ENCODE results near the gene ATXN7L1. TPM values are rescaled to one million over a fixed set of nuclear protein-coding genes. Genes with fewer than 3 reads are reported as not detected.
A peak's percentile ranks its signal among the peaks of the same experiment; 100 is the strongest.

The ATXN7L1 gene
- polyA plus RNA-seq, 1 experiment, result 2.7 TPM

DNA sequence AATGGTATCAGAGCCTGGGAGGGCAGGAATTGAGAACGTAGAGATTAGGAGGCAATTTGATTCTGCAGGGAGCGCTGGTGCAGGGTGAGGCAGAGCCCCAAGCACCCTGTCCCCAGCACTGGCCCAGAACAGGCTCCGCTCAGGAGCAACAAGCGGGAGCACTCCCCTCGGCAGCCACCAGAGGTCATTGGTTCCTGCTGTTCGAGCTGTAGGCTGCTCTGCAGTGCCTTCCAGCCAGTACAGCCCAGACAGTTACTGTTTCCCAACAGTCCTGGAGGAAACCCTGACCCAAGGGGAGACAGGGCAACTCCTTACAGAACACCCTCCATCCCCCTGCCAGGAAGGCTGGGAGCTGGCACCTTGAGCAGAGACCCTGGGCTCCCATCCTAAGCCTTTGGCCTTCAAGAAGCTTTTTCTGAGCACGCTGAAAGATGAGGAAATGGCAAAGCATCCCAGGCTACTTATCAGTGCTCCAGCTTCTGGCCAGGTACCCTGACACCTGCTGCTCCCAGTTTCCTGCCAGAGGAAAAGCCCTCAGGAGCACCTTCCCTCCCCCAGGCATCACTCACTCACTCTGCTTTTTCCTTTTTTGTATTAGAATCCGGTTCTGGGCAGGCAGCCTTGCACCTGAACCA lies 223.9 kb downstream of the ATXN7L1 start:
- ChIA-PET POLR2A (no interaction called here), CTCF (interaction anchor here (0.6 to 4.4 kb wide), 24 partner anchors 10 to 768 kb away, joined by 3 to 23 read pairs (median 6); partner anchors contain the start of gene ATXN7L1)
- TF ChIP-seq, protein P1, sequence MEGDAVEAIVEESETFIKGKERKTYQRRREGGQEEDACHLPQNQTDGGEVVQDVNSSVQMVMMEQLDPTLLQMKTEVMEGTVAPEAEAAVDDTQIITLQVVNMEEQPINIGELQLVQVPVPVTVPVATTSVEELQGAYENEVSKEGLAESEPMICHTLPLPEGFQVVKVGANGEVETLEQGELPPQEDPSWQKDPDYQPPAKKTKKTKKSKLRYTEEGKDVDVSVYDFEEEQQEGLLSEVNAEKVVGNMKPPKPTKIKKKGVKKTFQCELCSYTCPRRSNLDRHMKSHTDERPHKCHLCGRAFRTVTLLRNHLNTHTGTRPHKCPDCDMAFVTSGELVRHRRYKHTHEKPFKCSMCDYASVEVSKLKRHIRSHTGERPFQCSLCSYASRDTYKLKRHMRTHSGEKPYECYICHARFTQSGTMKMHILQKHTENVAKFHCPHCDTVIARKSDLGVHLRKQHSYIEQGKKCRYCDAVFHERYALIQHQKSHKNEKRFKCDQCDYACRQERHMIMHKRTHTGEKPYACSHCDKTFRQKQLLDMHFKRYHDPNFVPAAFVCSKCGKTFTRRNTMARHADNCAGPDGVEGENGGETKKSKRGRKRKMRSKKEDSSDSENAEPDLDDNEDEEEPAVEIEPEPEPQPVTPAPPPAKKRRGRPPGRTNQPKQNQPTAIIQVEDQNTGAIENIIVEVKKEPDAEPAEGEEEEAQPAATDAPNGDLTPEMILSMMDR (IDR thresholded peaks at IDR 0.05; ENCODE audit: insufficient read depth, low read depth, low read length), result peak; percentile 96

DNA sequence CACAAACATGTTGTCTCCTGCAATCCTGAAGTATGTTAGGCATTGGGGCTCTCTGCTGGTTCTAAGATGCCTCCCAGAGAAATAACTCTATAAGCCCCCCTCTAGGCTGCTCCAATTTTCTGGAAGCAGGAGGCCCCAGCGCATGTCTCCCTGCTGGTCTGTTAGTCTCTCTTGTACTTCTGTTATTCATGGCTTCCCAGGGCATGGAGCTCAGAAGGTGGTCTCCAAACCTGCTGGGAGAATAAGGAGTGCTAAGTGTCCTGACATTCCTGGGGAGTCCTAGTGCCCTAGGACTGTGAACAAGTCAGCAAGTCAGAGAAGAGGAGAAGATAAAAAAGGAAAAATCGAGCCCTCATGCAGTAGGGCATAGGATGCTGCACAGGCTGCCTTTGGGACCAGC lies 224.6 kb downstream of the ATXN7L1 start:
- Histone ChIP-seq H3K4me3 (ENCODE audit: low read depth, low read length) (no peak overlapping the region), H3K27me3 (ENCODE audit: control insufficient read depth, insufficient read depth, low read length) (no peaks in the 10 kb centered on the region), H3K36me3 (ENCODE audit: control insufficient read depth, insufficient read depth, low read length) (no peaks in the 10 kb centered on the region)
- ChIA-PET POLR2A (no interaction called here), CTCF (interaction anchor here (0.9 to 4.4 kb wide), 16 partner anchors 11 to 502 kb away, joined by 3 to 23 read pairs (median 7); partner anchors contain the start of gene ATXN7L1)
- TF ChIP-seq, protein P1 (IDR thresholded peaks at IDR 0.05; ENCODE audit: insufficient read depth, low read depth, low read length), result no peak
- no peak for DNase-seq (ENCODE audit: low read depth)

More for the DNA sequence above, 223.9 kb downstream of the ATXN7L1 start:
- Histone ChIP-seq H3K36me3 (ENCODE audit: control insufficient read depth, insufficient read depth, low read length) (no peaks in the 10 kb centered on the region), H3K4me3 (ENCODE audit: low read depth, low read length) (no peak overlapping the region), H3K27me3 (ENCODE audit: control insufficient read depth, insufficient read depth, low read length) (no peaks in the 10 kb centered on the region)
- no peak for DNase-seq (ENCODE audit: low read depth)

DNA sequence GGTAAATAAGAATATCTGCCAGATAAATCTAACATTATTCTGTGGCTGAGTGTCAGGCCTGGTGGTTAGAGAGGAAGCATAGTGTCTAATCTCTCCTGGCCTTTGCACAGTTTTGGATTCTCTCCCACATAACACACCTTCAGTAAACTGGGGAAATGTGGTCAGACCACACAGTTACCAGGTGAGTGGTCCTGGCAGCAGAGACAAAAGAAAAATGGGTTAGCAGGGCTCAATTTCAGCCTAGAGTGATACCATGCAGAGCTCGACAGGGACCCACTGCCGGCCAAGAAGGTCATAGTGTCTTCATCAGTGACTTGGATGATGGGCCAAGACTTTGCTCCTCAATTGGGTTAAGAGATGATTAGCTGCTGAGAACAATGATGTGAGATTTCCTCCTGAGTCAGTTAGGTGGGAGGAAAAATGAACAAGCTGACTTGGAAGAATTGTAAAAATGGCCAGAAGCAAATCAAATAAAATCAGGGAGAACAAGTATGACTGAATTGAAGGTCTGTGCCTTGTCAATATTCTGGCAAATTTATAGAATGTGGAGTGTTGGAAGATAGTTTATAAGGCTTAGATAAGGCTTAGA lies 225.9 kb downstream of the ATXN7L1 start:
- H3K4me3 ChIP-seq (ENCODE audit: low read depth, low read length), result no peak overlapping the region
- H3K27me3 ChIP-seq (ENCODE audit: control insufficient read depth, insufficient read depth, low read length), result no peaks in the 10 kb centered on the region
- no peak for DNase-seq (ENCODE audit: low read depth)
- TF ChIP-seq, protein P1 (IDR thresholded peaks at IDR 0.05; ENCODE audit: insufficient read depth, low read depth, low read length), result no peak
- POLR2A ChIA-PET, result interaction anchor here (0.6 kb wide), 1 partner anchor 21 kb away, joined by 28 read pairs; no protein-coding TSS in a partner anchor
- CTCF ChIA-PET, result interaction anchor here (1.0 to 4.4 kb wide), 6 partner anchors 12 to 504 kb away, joined by 3 to 21 read pairs (median 5); no protein-coding TSS in a partner anchor
- no peaks in the 10 kb centered on the region for H3K36me3 ChIP-seq (ENCODE audit: control insufficient read depth, insufficient read depth, low read length)

DNA sequence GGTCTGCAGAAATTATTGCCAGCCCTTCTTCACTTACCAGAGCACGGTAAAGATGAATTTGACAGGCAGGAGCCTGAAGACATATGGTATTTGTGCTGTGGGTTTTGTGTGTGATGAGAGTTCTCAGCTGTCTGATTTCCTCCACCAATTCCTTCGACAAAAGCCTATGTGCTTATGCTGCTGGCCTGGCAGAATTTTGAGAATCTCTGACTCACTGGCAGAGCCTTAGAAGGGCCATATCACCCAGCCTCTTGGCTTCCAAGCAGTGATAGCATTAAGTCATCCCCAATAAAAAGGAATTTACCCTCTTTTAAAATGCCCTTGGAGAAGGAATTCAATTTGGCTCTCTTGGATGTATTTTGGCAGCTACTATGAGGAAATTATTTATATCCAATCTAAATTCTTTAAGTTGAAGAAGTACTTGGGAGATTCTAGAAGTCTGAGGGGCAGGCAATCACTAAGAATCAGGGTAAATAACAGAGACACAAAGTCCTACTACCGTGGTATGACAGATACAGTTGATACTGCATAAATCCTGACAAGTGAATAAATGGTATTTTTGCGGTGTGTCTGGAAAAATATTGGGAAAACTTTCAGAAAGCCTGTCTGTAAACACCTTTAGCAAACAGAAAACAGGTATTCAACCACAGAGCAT lies 226.5 kb downstream of the ATXN7L1 start:
- POLR2A ChIA-PET, result no interaction called here
- Histone ChIP-seq H3K36me3 (ENCODE audit: control insufficient read depth, insufficient read depth, low read length) (no peaks in the 10 kb centered on the region), H3K4me3 (ENCODE audit: low read depth, low read length) (no peak overlapping the region), H3K27me3 (ENCODE audit: control insufficient read depth, insufficient read depth, low read length) (no peaks in the 10 kb centered on the region)
- no peak for DNase-seq (ENCODE audit: low read depth)
- TF ChIP-seq, protein P1 (IDR thresholded peaks at IDR 0.05; ENCODE audit: insufficient read depth, low read depth, low read length), result no peak
- CTCF ChIA-PET, result interaction anchor here (0.8 to 4.4 kb wide), 7 partner anchors 13 to 504 kb away, joined by 3 to 21 read pairs (median 3); no protein-coding TSS in a partner anchor

All from BJ (cell line).